IPS-15b (cell line): Measurements from ENCODE around the gene CACNG1.

Experiments used
- H3K27me3 ChIP-seq: one replicate; pipeline ENCODE4 v1.6.1; 2013; ENCODE audit warnings: low read length; ENCODE audit not compliant: control insufficient read depth, insufficient read depth
- H3K36me3 ChIP-seq: one replicate; pipeline ENCODE4 v1.6.1; 2013; ENCODE audit warnings: low read length; ENCODE audit not compliant: control insufficient read depth, insufficient read depth
- H3K4me1 ChIP-seq: one replicate; pipeline ENCODE4 v1.6.1; 2013; ENCODE audit warnings: mild to moderate bottlenecking, low read length; ENCODE audit not compliant: control insufficient read depth, insufficient read depth
- H3K4me3 ChIP-seq: one replicate; pipeline ENCODE4 v1.5.1; 2013; ENCODE audit warnings: low read depth, low read length
- H3K9ac ChIP-seq: one replicate; pipeline ENCODE4 v1.6.1; 2013; ENCODE audit warnings: low read depth, mild to moderate bottlenecking, low read length
- H3K9me3 ChIP-seq: one replicate; pipeline ENCODE4 v1.6.1; 2013; ENCODE audit warnings: mild to moderate bottlenecking, low read length; ENCODE audit not compliant: control insufficient read depth, insufficient read depth

Gene CACNG1

DNA sequence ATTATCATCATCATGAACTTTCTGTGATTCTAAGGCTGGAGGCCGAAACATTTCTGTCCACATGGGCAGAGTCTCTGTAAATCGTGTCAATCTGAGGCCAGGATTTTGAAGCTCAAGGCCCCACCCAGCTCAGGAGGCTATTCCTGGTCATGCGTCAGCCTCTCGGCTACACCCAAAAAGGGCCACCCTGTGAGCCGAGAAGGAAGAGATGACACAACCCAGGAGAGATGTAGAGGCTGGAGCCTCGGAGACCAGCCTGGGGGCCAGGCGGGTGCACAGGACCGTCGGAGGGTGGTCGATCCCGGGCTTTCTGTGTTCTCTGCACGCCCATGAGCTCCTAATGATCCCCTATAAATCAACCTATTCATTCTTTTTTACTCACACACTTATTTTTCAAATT is 1.1 kb upstream of the CACNG1 start:
- Histone ChIP-seq H3K9ac (no peak overlapping the region), H3K9me3 (no peaks in the 10 kb centered on the region), H3K4me1 (no peaks in the 10 kb centered on the region), H3K27me3 (no peaks in the 10 kb centered on the region), H3K36me3 (no peaks in the 10 kb centered on the region), H3K4me3 (no peak overlapping the region)

DNA sequence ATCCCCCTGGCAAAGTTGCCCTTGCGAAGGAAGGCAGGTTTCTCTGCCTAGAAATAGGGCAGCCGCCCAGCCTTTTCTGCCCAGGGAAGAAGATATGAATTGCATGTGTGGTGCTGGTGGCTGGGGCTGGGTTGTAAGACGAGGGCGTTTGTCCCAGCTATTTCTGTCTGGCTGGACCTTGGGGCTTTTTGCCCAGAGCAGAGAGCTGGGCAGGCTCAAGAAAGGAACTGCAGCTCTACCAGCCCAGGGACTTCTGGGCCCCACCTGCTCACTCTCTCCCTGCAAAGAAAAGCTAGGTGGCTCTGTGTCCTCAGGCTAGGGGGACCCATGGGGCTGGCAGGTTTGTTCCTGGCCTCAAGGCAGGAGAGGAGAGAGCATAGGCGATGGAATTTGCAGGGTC is 586 bp downstream of the CACNG1 start:
- H3K9me3 ChIP-seq: no peaks in the 10 kb centered on the region
- H3K9ac ChIP-seq: no peak overlapping the region
- H3K36me3 ChIP-seq: no peaks in the 10 kb centered on the region
- H3K27me3 ChIP-seq: no peaks in the 10 kb centered on the region
- H3K4me3 ChIP-seq: no peak overlapping the region
- H3K4me1 ChIP-seq: no peaks in the 10 kb centered on the region

DNA sequence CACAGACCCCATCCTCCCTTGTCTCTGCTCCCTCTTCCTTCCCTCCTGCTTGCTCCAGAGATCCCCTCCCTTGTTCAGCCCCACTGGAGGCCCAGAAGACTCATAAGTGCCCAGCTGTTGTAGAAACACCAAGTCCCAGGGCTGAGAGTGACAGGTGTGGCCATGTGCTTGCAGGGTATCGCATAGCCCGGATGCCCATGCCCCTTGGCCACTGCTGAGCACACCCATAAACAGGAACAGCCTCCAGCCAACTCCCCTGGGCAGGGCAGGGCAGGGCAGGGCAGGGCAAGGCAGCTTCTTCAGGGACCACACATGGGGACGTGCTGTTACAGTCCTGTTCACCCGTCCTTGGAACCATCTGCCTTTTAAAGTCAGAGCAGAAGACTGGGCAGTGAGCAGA is 2.0 kb downstream of the CACNG1 start:
- Histone ChIP-seq H3K9ac (no peak overlapping the region), H3K4me3 (no peak overlapping the region)

DNA sequence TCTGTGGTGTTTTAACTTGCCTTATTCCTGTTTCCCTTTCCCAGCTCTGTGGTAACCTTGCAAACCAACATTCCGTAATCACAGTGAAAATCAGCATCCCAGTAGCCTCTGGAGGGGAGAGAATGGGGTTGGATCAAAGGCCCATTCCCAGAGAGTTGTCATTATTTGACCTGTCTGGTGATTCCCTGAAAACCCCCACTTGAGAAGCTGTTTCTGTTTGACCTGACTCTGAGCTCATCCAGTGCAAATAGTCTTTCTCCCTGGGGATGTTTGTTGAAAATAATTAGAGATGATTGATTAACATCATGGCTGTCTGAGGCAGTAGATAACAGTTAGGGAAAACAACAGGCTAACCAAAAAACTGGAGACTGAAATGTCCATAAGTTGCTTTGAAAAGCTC is 3.0 kb downstream of the CACNG1 start:
- H3K9me3 ChIP-seq: no peaks in the 10 kb centered on the region
- H3K4me3 ChIP-seq: no peak overlapping the region
- no peaks in the 10 kb centered on the region for H3K27me3 ChIP-seq
- H3K36me3 ChIP-seq: no peaks in the 10 kb centered on the region
- no peak overlapping the region for H3K9ac ChIP-seq
- H3K4me1 ChIP-seq: no peaks in the 10 kb centered on the region

More for the DNA sequence above, 2.0 kb downstream of the CACNG1 start:
- Histone ChIP-seq H3K27me3 (no peaks in the 10 kb centered on the region), H3K9me3 (no peaks in the 10 kb centered on the region), H3K4me1 (no peaks in the 10 kb centered on the region), H3K36me3 (no peaks in the 10 kb centered on the region)

DNA sequence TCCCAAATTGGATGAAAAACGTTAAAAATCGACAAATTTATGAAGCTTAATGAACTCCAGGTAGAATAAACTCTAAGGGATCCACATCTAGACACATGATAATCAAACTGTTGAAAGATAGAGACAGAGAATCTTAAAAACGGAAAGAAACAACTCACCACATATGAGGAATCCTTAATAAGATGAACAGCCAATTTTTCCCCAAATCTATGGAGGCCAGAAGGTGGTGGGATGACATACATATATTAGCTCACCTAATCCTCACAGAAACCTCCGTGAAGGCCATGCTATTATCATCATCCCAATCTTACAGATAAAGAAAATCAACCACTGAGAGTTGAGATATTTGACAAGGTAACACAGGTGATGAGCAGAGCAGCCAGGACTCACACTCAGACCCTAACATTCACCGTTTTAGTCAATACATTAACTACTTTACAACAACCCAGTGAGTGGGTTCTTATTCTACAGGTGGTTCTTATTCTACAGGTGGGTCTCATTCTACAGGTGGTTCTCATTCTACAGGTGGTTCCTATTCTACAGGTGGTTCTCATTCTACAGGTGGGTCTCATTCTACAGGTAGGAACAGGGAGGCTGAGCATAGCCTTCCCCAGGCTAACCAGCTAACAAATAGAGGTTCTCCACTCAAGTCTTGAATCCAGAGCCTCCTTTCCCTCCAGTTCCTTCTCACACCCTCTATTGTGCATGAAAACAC is 4.8 kb downstream of the CACNG1 start:
- Histone ChIP-seq H3K36me3 (no peaks in the 10 kb centered on the region), H3K9ac (no peak overlapping the region), H3K4me3 (no peak overlapping the region), H3K4me1 (no peaks in the 10 kb centered on the region), H3K27me3 (no peaks in the 10 kb centered on the region), H3K9me3 (no peaks in the 10 kb centered on the region)

DNA sequence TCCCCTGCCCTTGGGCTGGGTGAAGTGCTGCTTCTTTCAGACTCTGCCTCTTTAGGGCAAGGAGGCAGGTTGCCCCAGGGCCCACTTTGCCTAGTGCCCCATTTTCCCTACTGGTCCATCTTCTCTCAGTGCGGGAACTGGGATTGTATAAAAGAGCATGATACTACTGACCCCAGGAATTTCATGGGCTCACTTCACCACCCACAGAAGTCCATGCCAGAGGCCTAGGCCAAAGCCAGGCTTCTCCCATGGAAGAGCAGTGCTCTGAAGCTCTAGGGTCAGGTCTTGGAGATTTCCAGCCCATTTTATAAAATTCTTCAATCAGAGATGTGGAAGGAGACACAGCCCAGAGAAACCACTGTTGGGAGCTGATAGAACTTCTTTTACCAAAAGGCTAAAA is 5.7 kb downstream of the CACNG1 start:
- Histone ChIP-seq H3K4me3 (no peak overlapping the region), H3K4me1 (no peaks in the 10 kb centered on the region), H3K27me3 (no peaks in the 10 kb centered on the region), H3K36me3 (no peaks in the 10 kb centered on the region), H3K9me3 (no peaks in the 10 kb centered on the region), H3K9ac (no peak overlapping the region)

DNA sequence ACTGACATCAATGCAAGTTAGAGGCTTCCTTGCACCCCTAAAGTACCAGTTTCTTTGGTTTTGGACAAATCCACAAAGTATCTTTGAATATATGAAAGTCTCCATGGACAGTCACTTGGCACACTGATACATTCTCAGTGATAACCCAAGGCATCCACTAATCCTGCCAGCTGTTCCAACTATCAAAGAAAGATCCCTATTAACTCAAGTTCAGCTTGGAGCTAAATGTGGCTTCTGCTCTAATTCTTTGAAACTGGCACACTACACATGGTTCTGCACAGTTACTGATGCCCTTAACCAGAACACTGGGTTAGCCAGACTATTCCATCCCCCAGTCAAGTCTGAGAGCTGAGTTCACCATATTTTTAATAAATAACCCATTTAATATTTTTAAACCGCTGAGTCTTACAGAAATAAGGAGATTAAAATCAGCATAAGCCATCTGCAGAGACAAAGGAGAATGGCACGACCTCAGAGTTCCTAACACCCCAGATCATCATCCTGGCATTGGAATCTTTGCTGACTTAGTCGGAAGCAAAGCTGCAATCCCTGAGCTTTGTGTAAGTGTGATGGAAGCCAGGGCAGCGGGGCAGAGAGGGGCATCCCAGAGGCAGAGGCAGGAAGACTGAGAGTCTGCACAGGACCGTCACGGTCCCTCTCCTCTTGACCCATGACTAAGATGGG is 6.3 kb downstream of the CACNG1 start:
- H3K4me1 ChIP-seq: no peaks in the 10 kb centered on the region
- no peaks in the 10 kb centered on the region for H3K9me3 ChIP-seq
- H3K27me3 ChIP-seq: no peaks in the 10 kb centered on the region

DNA sequence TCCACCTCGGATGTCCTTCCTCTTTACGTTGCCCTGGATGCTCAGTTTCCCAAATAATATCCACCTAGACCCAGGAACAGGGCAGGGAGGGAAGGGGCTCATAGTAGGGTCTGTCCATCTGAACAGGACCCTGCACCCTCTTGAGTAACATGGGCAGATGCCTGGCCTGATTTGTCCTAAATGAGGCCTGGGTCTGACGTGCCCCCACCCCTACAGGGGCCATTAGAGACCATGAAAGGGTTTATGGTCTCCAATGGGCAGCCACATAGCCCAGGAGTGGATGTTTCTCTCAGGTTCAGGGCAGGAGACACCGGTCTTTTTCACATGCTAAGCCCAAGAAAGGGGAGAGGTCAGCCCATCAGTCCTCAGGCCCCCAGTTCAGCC is 6.8 kb downstream of the CACNG1 start:
- Histone ChIP-seq H3K27me3 (no peaks in the 10 kb centered on the region), H3K4me3 (no peak overlapping the region), H3K4me1 (no peaks in the 10 kb centered on the region), H3K9ac (no peak overlapping the region), H3K36me3 (no peaks in the 10 kb centered on the region), H3K9me3 (no peaks in the 10 kb centered on the region)

More for the DNA sequence above, 6.3 kb downstream of the CACNG1 start:
- Histone ChIP-seq H3K9ac (no peak overlapping the region), H3K36me3 (no peaks in the 10 kb centered on the region), H3K4me3 (no peak overlapping the region)

DNA sequence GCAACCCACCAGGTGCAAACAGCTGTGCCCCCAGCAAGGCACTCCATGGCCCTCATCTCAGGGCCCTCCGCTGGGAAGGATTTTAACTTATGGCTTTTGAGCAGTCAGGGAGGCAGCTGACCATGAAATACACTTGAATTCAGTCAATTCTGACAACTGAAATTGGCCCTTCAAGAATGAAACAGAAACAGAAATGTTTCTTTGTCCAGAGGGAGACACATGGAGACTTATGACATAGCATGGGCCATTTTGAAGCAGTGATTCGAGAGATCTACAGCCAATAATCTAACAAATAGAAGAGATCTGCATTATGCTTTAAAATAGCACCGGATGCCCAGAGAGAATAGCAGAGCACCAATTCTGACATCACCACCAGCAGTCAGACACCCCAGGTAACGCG is 7.5 kb downstream of the CACNG1 start:
- Histone ChIP-seq H3K36me3 (no peaks in the 10 kb centered on the region), H3K27me3 (no peaks in the 10 kb centered on the region), H3K4me3 (no peak overlapping the region), H3K9me3 (no peaks in the 10 kb centered on the region), H3K4me1 (no peaks in the 10 kb centered on the region), H3K9ac (no peak overlapping the region)

DNA sequence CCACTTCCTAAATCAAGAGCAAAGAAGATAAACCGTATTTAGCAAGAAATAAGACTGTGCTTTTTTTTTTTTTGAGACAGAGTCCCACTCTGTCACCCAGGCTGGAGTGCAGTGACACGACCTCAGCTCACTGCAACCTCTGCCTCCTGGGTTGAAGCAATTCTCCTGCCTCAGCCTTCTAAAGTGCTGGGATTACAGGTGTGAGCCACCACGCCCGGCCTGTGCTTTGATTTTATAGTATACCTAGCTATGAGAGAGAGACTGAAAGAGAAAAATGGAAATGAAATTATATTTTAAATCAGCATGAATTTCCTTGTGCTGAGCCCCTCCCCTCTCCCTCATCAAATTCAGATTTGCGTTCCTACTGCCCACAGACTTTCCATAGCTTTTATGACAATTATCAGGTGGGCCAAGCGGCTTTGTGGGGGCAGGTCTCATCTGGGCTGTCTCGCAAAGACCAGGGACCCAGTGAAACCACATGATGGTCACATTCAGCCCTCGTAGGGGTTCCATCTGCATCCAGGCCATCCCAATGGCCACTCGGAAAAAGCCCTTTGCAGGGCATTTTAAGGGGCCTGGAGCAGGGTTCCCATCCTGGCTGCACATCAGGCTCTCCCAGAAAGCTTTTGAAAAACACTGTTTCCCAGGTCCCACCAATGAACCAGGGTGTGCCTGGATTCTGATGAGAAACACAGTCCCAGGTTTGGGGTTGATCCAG is 8.5 kb downstream of the CACNG1 start:
- H3K36me3 ChIP-seq: no peaks in the 10 kb centered on the region
- H3K27me3 ChIP-seq: no peaks in the 10 kb centered on the region
- no peaks in the 10 kb centered on the region for H3K9me3 ChIP-seq
- H3K9ac ChIP-seq: no peak overlapping the region
- H3K4me1 ChIP-seq: no peaks in the 10 kb centered on the region
- H3K4me3 ChIP-seq: no peak overlapping the region

DNA sequence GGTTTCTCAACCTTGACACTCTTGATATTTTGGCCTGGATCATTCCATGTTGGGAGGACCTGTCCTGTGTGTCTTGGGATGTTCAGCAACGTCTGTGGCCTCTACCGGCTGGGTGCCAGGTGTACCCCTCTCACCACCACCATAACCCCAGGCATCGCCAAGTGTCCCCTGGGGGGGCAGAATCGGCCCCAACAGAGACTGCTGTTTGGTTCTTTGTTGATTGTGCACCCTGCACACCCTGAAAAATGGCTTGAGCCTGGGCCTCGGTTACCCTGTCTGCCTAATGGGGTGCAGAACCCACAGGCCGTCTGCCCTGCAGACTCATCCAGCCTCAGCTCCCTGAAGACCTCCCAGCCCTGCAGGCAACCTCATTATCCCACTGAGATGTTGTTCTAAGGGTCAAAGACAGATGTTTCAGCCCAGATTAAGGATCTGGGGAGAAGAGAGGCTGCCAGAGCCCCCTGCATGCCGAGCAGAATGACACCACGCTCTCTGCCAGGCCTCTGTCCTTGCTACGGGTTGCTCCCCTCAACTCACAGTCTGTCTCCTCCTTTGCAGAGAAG is 9.2 kb downstream of the CACNG1 start:
- H3K27me3 ChIP-seq: no peaks in the 10 kb centered on the region
- H3K36me3 ChIP-seq: no peaks in the 10 kb centered on the region
- H3K9me3 ChIP-seq: no peaks in the 10 kb centered on the region
- no peaks in the 10 kb centered on the region for H3K4me1 ChIP-seq
- H3K4me3 ChIP-seq: no peak overlapping the region
- no peak overlapping the region for H3K9ac ChIP-seq
